Smooth muscle cell (in vitro differentiated cells): ENCODE data around the gene SUDS3. TPM values are rescaled to one million over a fixed set of nuclear protein-coding genes. Genes with fewer than 3 reads are reported as not detected.

ENCODE experiments used
- DNase-seq: peaks from one replicate; lab custom pipeline; 2025; ENCODE audit not compliant: unreplicated experiment; lab: John Stamatoyannopoulos, UW
- H2AFZ ChIP-seq: fragments of 200-600 bp; sonication (generic); 2 replicates; pipeline ENCODE4 v1.6.0; 2016; ENCODE audit warnings: antibody characterized with exemption, low read depth, mild to moderate bottlenecking
- H3F3A ChIP-seq: fragments of 200-600 bp; sonication (generic); 2 replicates; pipeline ENCODE4 v1.6.0; 2017; ENCODE audit warnings: antibody characterized with exemption, low read depth
- H3K27ac ChIP-seq: fragments of 200-600 bp; sonication (generic); 2 replicates; pipeline ENCODE4 v1.5.1; 2016; ENCODE audit warnings: low read depth, mild to moderate bottlenecking
- H3K27me3 ChIP-seq: fragments of 200-600 bp; sonication (generic); 2 replicates; pipeline ENCODE4 v1.6.1; 2016; ENCODE audit warnings: low read depth, mild to moderate bottlenecking
- H3K36me3 ChIP-seq: fragments of 200-600 bp; sonication (generic); 2 replicates; pipeline ENCODE4 v1.5.1; 2016; ENCODE audit warnings: low read depth
- H3K4me1 ChIP-seq: fragments of 200-600 bp; sonication (generic); 2 replicates; pipeline ENCODE4 v1.5.1; 2016; ENCODE audit warnings: low read depth
- H3K4me2 ChIP-seq: fragments of 200-600 bp; sonication (generic); 2 replicates; pipeline ENCODE4 v1.6.0; 2016; ENCODE audit warnings: mild to moderate bottlenecking
- H3K4me3 ChIP-seq: fragments of 200-600 bp; sonication (generic); 2 replicates; pipeline ENCODE4 v1.5.1; 2016; ENCODE audit warnings: mild to moderate bottlenecking
- H3K79me2 ChIP-seq: fragments of 200-600 bp; sonication (generic); 2 replicates; pipeline ENCODE4 v1.6.0; 2016; ENCODE audit warnings: low read depth, mild to moderate bottlenecking
- H3K9ac ChIP-seq: fragments of 200-600 bp; sonication (generic); 2 replicates; pipeline ENCODE4 v1.6.0; 2016; ENCODE audit warnings: low read depth
- H3K9me3 ChIP-seq: fragments of 200-600 bp; sonication (generic); replicated peaks from 2 replicates; pipeline ENCODE4 v1.5.1; 2016; ENCODE audit warnings: low read depth
- H4K20me1 ChIP-seq: fragments of 200-600 bp; sonication (generic); 2 replicates; pipeline ENCODE4 v1.6.0; 2016; ENCODE audit warnings: low read depth
- WGBS: methylation state at CpG from one replicate; pipeline ENCODE4 v1.1.7; 2016; ENCODE audit warnings: low lambda C conversion rate; 5-methylcytosine and 5-hydroxymethylcytosine counted together
- polyA plus RNA-seq: library from polyadenylated mRNA; unstranded; fragments of >200 nt; fragmentation: Nextera tagmentation; extraction: Ambion mirVana; gene quantifications from 2 replicates; pipeline ENCODE4 v1.2.1, GENCODE V29; 2016
- total RNA-seq: library from RNA; depleted of rRNA; stranded (reverse); fragments of >200 nt; gene quantifications from 2 replicates; pipeline ENCODE4 v1.2.3, GENCODE V29; 2014
- TF ChIP-seq, protein P1 (sequence below): fragments of 200-600 bp; sonication (generic); IDR thresholded peaks from 2 replicates; pipeline ENCODE4 v1.5.1; 2017; ENCODE audit warnings: borderline replicate concordance, mild to moderate bottlenecking, antibody characterized with exemption; ENCODE audit not compliant: insufficient read depth, poor library complexity, severe bottlenecking

The SUDS3 gene
- total and polyA plus RNA-seq, 2 experiments from 2014 or later, result 11.4 to 58.2 TPM

DNA sequence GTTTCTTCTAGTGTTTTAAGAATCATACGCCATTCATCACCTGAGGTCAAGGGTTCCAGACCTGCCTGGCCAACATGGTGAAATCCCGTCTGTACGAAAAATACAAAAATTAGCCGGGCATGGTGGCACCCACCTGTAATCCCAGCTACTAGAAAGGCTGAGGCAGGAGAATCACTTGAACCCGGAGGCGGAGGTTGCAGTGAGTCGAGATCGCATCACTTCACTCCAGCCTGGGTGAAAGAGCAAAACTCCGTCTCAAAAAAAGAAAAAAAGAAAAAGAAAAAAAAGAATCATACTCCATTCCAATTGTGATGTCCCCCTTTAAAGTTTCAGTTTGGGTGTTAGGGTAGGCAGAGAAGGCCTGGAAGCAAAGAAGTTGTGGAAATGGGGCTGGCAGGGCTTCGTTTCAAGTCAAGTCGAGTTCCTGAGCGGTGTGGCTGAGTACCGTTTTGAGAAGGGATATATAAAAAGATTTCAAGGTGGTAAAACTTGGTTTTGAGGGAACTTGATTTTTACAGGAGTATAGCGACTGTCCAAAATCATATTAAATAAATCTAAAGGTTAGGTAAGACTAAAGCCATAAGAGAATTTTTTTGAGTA, 2.1 kb upstream of the SUDS3 start:
- TF ChIP-seq, protein P1, sequence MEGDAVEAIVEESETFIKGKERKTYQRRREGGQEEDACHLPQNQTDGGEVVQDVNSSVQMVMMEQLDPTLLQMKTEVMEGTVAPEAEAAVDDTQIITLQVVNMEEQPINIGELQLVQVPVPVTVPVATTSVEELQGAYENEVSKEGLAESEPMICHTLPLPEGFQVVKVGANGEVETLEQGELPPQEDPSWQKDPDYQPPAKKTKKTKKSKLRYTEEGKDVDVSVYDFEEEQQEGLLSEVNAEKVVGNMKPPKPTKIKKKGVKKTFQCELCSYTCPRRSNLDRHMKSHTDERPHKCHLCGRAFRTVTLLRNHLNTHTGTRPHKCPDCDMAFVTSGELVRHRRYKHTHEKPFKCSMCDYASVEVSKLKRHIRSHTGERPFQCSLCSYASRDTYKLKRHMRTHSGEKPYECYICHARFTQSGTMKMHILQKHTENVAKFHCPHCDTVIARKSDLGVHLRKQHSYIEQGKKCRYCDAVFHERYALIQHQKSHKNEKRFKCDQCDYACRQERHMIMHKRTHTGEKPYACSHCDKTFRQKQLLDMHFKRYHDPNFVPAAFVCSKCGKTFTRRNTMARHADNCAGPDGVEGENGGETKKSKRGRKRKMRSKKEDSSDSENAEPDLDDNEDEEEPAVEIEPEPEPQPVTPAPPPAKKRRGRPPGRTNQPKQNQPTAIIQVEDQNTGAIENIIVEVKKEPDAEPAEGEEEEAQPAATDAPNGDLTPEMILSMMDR, result no peak
- no peak for DNase-seq
- peaks cover 11% of the 10 kb centered on the region for H3K4me1 ChIP-seq
- peaks cover 26% of the 10 kb centered on the region for H3K79me2 ChIP-seq
- peaks cover 20% of the 10 kb centered on the region for H4K20me1 ChIP-seq
- H3K9me3 ChIP-seq, result no peaks in the 10 kb centered on the region
- 90% methylated on average over 14 of the region's 14 CpGs for WGBS
- H3K4me3 ChIP-seq, result no peak overlapping the region
- H3K27me3 ChIP-seq, result peaks cover 25% of the 10 kb centered on the region
- H2AFZ ChIP-seq, result no peak overlapping the region
- no peak overlapping the region for H3K27ac ChIP-seq
- no peaks in the 10 kb centered on the region for H3K36me3 ChIP-seq
- no peak overlapping the region for H3K4me2 ChIP-seq
- peaks cover 3% of the 10 kb centered on the region for H3F3A ChIP-seq
- no peak overlapping the region for H3K9ac ChIP-seq

DNA sequence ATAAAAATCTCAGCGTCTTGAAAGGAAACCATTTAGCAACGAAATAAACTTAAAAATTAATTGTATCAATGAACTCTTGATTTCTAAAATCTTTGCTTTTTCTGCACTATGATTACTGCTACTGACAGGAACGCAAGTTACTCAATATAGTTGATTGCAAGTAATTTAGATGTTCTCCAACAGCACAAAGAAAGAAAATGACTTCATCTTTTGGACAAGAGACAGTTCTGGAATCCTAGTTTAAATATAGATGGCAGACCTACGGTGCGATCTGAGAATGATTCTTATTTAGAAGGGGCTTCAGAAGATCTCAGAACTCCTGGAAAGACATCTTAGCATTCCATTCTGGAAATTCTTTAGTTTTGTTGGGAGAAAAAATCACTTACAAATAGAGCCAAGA, 1.4 kb upstream of the SUDS3 start:
- Histone ChIP-seq H3K79me2 (peaks cover 27% of the 10 kb centered on the region), H2AFZ (no peak overlapping the region), H3K9ac (no peak overlapping the region)

DNA sequence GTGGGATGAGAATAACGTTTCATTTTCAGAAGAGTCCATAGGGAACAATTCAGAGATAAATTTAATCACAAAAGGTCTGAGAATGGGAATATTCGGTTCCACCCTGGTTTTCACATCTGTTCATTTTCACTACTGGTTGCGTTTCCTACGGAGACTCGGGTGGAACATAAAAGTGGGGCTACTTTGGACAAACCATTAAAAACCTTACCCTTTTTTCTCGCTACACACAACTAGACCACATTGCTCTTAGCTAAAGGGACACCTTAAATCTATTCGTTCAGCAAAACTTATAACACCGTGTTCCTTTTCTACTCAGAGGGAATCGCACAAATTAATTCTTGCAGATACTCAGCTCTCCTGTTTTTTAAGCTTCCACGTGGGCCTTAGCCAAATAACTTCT, 1.0 kb upstream of the SUDS3 start:
- TF ChIP-seq, protein P1, result no peak
- WGBS, result 85% methylated on average over 10 of the region's 10 CpGs
- Histone ChIP-seq H2AFZ (peak overlapping the region; percentile 99), H3K36me3 (no peaks in the 10 kb centered on the region), H3K4me2 (peak overlapping the region; percentile 91), H4K20me1 (peaks cover 29% of the 10 kb centered on the region), H3K4me1 (peaks cover 11% of the 10 kb centered on the region), H3K79me2 (peaks cover 27% of the 10 kb centered on the region), H3K9me3 (no peaks in the 10 kb centered on the region), H3K9ac (no peak overlapping the region), H3K4me3 (peak overlapping the region; percentile 98), H3F3A (peaks cover 3% of the 10 kb centered on the region), H3K27me3 (peaks cover 17% of the 10 kb centered on the region), H3K27ac (no peak overlapping the region)
- no peak for DNase-seq

More for the DNA sequence above, 1.4 kb upstream of the SUDS3 start:
- Histone ChIP-seq H3K36me3 (no peaks in the 10 kb centered on the region), H3K27me3 (peaks cover 22% of the 10 kb centered on the region), H4K20me1 (peaks cover 26% of the 10 kb centered on the region), H3F3A (peaks cover 3% of the 10 kb centered on the region), H3K4me1 (peaks cover 11% of the 10 kb centered on the region), H3K27ac (no peak overlapping the region), H3K4me2 (no peak overlapping the region), H3K4me3 (no peak overlapping the region), H3K9me3 (no peaks in the 10 kb centered on the region)
- WGBS, result 94% methylated on average over 5 of the region's 5 CpGs
- TF ChIP-seq, protein P1, result no peak
- DNase-seq, result no peak
